ENCODE data around the gene RNF220. TPM values are rescaled to one million over a fixed set of nuclear protein-coding genes. Genes with fewer than 3 reads are reported as not detected.

RNF220 gene
- total and polyA plus RNA-seq, 2 experiments from 2014 or later: 47.4 to 123 TPM

DNA sequence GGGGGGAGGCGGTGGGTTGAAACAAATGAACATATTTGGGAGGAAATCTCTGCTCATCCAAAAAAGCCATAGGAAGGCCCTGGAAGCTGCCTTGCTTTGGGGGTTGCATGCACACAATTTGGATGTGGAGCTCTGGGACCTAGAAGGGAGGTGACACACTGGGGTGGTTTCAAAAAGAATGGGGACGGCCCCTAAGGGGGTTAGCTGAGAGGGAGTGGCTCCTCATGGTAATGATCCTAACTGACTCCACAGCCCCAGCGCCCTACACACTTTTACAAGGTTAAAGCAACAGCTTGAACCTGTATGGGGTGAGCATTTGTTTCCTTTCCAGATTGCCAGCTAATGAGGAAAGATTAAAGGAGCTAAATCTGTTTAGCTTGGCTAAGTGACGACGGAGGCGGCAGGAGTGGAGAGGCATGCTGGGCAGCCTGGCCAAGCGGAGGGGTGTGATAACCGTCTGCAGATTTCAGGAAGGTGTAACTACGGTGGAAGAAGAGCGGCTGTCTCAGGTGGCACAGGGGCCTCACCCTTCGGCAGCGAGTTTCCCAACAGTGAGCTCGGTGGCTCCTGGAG lies 107.3 kb downstream of the RNF220 start:
- in situ Hi-C loops (cut with MboI): no loop called here
- Histone ChIP-seq H3K4me1 (ENCODE audit: insufficient read depth) (no peaks in the 10 kb centered on the region), H3K36me3 (ENCODE audit: low read depth) (no peaks in the 10 kb centered on the region), H3K9ac (no peak overlapping the region), H3K27me3 (replicated peaks; ENCODE audit: insufficient read depth) (peaks cover 86% of the 10 kb centered on the region), H3F3A (ENCODE audit: insufficient read depth) (no peaks in the 10 kb centered on the region), H3K4me3 (no peak overlapping the region), H3K79me2 (ENCODE audit: insufficient read depth) (no peaks in the 10 kb centered on the region), H2AFZ (no peak overlapping the region), H3K4me2 (ENCODE audit: unreplicated experiment) (no peak overlapping the region), H3K9me3 (ENCODE audit: low read depth) (no peaks in the 10 kb centered on the region), H3K27ac (no peak overlapping the region), H4K20me1 (ENCODE audit: insufficient read depth) (no peaks in the 10 kb centered on the region), H3K9me2 (ENCODE audit: insufficient read depth) (no peaks in the 10 kb centered on the region)
- DNase-seq: no peak
- no peak for TF ChIP-seq EZH2phosphoT487 (IDR thresholded peaks at IDR 0.05; ENCODE audit: insufficient read depth, low read depth)
- TF ChIP-seq EZH2 (IDR thresholded peaks at IDR 0.05; ENCODE audit: insufficient read depth, poor library complexity, severe bottlenecking): no peak
- 73% methylated on average over 13 of the region's 13 CpGs for WGBS, 2 experiments (ENCODE audit: low coverage in 1 of 2, low lambda C conversion rate in 2 of 2, missing lambda C conversion rate in 2 of 2)

- 33 to 45% methylated on average over 5 of the region's 5 CpGs for WGBS, 2 experiments (ENCODE audit: low coverage in 1 of 2, low lambda C conversion rate in 2 of 2, missing lambda C conversion rate in 2 of 2)
Observed at GRCh38 chr1:44513111-44513510, 108.1 kb downstream of the RNF220 start.

DNA sequence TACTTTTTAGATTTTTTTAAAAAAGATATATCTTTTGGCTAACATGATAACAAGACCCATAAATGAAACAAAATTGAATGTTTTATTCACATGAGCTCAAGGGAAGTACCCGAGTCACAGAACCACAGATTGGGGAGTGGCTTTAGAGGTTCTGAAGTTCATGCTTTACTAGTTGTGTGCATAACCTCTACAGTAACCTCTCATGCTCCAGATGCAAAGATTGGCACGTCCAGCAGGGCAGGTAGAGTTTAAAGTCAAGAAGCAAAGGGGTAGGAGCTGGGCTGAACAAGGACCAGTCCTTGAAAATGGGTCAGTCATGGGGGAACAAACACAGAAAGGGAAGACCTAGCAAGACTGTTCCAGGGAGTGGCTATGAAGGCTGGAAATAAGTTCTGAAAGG lies 109.6 kb downstream of the RNF220 start:
- H2AFZ ChIP-seq: no peak overlapping the region
- no peaks in the 10 kb centered on the region for H3K9me2 ChIP-seq (ENCODE audit: insufficient read depth)
- no peak overlapping the region for H3K9ac ChIP-seq
- DNase-seq: no peak
- peaks cover 78% of the 10 kb centered on the region for H3K27me3 ChIP-seq (replicated peaks; ENCODE audit: insufficient read depth)
- TF ChIP-seq EZH2 (IDR thresholded peaks at IDR 0.05; ENCODE audit: insufficient read depth, poor library complexity, severe bottlenecking) (no peak), EZH2phosphoT487 (IDR thresholded peaks at IDR 0.05; ENCODE audit: insufficient read depth, low read depth) (no peak)
- in situ Hi-C loops (cut with MboI): no loop called here
- no peak overlapping the region for H3K4me2 ChIP-seq (ENCODE audit: unreplicated experiment)
- H3K4me1 ChIP-seq (ENCODE audit: insufficient read depth): no peaks in the 10 kb centered on the region
- no peak overlapping the region for H3K27ac ChIP-seq
- no peaks in the 10 kb centered on the region for H3K36me3 ChIP-seq (ENCODE audit: low read depth)
- no peak overlapping the region for H3K4me3 ChIP-seq
- no peaks in the 10 kb centered on the region for H3F3A ChIP-seq (ENCODE audit: insufficient read depth)
- no peaks in the 10 kb centered on the region for H3K9me3 ChIP-seq (ENCODE audit: low read depth)
- WGBS, 2 experiments (ENCODE audit: low coverage in 1 of 2, low lambda C conversion rate in 2 of 2, missing lambda C conversion rate in 2 of 2): 12 to 28% methylated on average over 2 of the region's 2 CpGs
- H3K79me2 ChIP-seq (ENCODE audit: insufficient read depth): no peaks in the 10 kb centered on the region
- no peaks in the 10 kb centered on the region for H4K20me1 ChIP-seq (ENCODE audit: insufficient read depth)

More at GRCh38 chr1:44513111-44513510, 108.1 kb downstream of the RNF220 start:
- peaks cover 82% of the 10 kb centered on the region for H3K27me3 ChIP-seq (replicated peaks; ENCODE audit: insufficient read depth)
- H3K4me3 ChIP-seq: no peak overlapping the region
- no peaks in the 10 kb centered on the region for H3K9me2 ChIP-seq (ENCODE audit: insufficient read depth)
- H3K9ac ChIP-seq: no peak overlapping the region
- DNase-seq: no peak
- H3K79me2 ChIP-seq (ENCODE audit: insufficient read depth): no peaks in the 10 kb centered on the region
- H3K36me3 ChIP-seq (ENCODE audit: low read depth): no peaks in the 10 kb centered on the region
- no peak overlapping the region for H3K4me2 ChIP-seq (ENCODE audit: unreplicated experiment)
- H3K27ac ChIP-seq: no peak overlapping the region
- H4K20me1 ChIP-seq (ENCODE audit: insufficient read depth): no peaks in the 10 kb centered on the region
- no peak overlapping the region for H2AFZ ChIP-seq
- in situ Hi-C loops (cut with MboI): no loop called here
- TF ChIP-seq EZH2 (IDR thresholded peaks at IDR 0.05; ENCODE audit: insufficient read depth, poor library complexity, severe bottlenecking): no peak
- TF ChIP-seq EZH2phosphoT487 (IDR thresholded peaks at IDR 0.05; ENCODE audit: insufficient read depth, low read depth): no peak
- no peaks in the 10 kb centered on the region for H3K4me1 ChIP-seq (ENCODE audit: insufficient read depth)
- no peaks in the 10 kb centered on the region for H3K9me3 ChIP-seq (ENCODE audit: low read depth)
- no peaks in the 10 kb centered on the region for H3F3A ChIP-seq (ENCODE audit: insufficient read depth)

DNA sequence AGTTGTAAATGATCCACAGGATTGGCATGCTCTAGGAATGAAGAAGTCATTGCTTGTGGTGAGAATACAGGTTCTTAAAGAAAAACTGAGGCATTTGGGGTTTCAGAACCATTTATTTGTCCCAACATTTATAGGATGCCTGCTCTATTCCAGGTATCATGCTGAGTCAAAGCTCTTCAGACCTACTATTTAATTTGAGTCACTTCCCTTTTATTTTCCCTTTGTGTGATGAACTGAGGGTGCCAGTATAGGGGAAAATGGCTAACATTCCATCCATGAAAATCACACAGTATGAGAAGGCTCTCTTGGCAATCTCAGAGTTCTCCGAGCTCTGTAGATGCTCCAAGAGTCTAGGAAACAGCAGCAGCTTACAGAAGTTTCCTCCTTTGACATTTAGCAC lies 110.4 kb downstream of the RNF220 start:
- H3K36me3 ChIP-seq (ENCODE audit: low read depth): no peaks in the 10 kb centered on the region
- H3K9me2 ChIP-seq (ENCODE audit: insufficient read depth): no peaks in the 10 kb centered on the region
- no peaks in the 10 kb centered on the region for H3F3A ChIP-seq (ENCODE audit: insufficient read depth)
- no peak overlapping the region for H3K27ac ChIP-seq
- H3K79me2 ChIP-seq (ENCODE audit: insufficient read depth): no peaks in the 10 kb centered on the region
- TF ChIP-seq EZH2phosphoT487 (IDR thresholded peaks at IDR 0.05; ENCODE audit: insufficient read depth, low read depth): no peak
- TF ChIP-seq EZH2 (IDR thresholded peaks at IDR 0.05; ENCODE audit: insufficient read depth, poor library complexity, severe bottlenecking): no peak
- no peak overlapping the region for H3K4me3 ChIP-seq
- peaks cover 72% of the 10 kb centered on the region for H3K27me3 ChIP-seq (replicated peaks; ENCODE audit: insufficient read depth)
- peak; percentile 66 for DNase-seq
- no peak overlapping the region for H3K4me2 ChIP-seq (ENCODE audit: unreplicated experiment)
- in situ Hi-C loops (cut with MboI): no loop called here
- H3K4me1 ChIP-seq (ENCODE audit: insufficient read depth): no peaks in the 10 kb centered on the region
- no peaks in the 10 kb centered on the region for H3K9me3 ChIP-seq (ENCODE audit: low read depth)
- H4K20me1 ChIP-seq (ENCODE audit: insufficient read depth): no peaks in the 10 kb centered on the region
- no peak overlapping the region for H2AFZ ChIP-seq
- H3K9ac ChIP-seq: no peak overlapping the region
- WGBS, 2 experiments (ENCODE audit: low coverage in 1 of 2, low lambda C conversion rate in 2 of 2, missing lambda C conversion rate in 2 of 2): 20 to 28% methylated on average over 1 of the region's 1 CpG
